Kidney tubule cell (primary cell): ENCODE results near the gene EFCAB6.

Source experiments
- DNase-seq: peaks from one replicate; pipeline ENCODE4 v3.0.0-alpha.2; 2018; ENCODE audit warnings: low spot score

EFCAB6 gene

DNA sequence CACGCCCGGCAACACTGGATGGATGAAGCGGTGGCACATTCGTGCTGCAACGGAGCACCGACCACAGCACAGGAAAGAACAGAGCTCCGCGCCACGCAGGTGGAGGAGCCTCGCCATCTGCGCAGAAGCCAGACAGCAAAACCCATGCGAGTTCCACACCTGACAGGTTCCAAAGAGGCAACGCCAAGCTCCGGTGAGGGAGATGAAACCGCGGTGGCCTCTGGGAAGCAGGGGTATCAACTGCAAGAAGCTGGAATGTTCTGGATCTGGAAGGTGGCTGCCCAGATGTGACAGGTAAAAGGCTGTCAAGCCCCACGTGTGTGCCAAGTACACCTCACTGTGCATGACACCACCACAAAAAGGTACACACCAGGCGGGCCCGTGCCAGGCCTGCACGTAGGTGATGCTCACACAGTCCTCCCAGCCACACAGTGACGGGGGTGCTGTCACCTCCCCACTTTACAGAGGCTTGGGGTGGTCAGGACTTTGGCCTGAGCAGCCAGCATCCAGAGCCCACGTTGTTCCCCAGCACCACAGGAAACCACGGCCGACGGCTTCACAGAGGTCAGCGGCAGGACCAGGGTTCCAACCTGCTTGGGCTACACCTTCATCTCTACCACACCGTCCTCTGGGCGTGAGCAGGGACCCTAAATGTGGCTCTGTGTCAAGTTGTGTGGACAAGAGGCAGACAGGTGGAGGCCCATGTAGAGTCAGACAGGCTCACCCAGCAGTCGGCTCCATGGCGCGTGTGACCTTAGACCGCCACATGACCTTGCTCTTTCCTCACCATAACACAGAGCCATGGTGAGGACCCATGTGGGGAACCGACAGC, 19.7 kb upstream of the EFCAB6 start:
- no peak for DNase-seq

DNA sequence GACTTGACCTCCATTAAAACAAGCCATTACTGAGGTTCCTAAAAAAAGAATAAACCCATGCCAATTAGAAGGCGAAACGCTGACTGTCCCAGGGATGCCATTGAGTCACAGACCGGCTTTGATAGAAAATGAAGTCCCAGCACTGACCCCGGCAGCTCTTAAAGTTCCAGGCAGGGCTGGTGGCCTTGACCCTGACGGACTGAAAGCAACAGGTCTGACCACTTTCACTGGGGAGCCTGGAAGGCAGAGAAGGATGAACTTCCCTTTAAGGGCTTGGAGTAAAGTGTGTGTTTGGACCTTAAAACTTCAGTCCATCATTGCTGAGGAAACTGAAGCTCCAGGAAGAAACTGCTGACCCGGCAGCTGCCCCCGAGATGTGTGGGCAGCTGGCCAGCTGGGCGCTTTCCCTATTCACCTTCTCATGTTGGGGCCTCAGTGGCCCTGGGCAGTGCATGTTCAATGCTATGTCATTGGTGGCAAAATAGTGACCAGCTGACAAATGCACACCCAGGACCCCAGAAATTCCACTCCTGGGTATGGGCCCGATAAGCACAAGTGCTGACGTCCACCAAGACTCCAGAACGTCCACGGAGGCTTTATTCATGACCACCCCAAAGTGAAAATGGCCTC, 18.9 kb upstream of the EFCAB6 start:
- DNase-seq, result no peak

DNA sequence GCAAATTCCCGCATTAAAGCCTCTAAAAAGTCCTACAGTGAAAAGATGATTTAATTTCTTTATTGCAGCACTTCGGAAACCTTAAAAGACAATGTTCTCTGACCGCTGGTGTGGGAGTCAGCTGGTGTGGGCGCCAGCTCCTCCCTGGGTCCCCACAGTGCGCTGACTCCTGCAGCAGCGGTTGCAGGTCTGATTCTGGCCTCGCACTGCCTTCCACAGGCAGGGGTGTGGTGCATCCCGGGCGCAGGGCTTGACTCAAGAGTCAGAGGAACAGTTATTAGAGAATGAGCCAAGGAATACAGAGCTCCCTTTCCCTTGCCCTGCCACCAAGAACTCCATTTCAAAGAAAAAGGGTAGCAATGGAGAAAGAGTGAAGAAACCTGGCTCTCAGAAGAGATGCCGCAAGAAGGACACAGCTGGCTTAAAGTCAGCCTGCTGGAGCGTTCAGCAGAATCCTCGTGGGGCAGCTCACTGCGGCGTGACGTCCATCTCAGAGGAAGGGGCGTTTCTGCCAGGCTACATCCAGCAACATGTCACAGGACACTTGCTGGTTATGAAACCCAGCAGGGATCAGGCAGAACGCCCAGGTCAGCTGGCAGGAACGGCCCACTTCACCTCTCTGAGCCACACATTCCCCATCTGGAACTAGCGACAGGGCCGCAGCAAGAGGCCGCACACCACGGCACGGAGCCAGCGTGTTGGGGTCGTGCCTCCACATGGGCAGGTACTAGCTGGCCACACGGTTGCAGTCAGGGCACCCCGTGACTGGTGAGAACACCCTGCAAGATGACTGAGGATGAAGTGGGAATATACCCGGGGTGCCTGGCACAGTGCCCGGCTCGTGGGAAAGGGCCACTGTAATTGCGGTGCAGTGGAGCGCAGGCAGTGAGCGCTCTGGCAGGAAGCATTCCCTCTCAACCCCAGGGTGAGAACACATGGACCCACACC, 18.1 kb upstream of the EFCAB6 start:
- peak; percentile 43 for DNase-seq

DNA sequence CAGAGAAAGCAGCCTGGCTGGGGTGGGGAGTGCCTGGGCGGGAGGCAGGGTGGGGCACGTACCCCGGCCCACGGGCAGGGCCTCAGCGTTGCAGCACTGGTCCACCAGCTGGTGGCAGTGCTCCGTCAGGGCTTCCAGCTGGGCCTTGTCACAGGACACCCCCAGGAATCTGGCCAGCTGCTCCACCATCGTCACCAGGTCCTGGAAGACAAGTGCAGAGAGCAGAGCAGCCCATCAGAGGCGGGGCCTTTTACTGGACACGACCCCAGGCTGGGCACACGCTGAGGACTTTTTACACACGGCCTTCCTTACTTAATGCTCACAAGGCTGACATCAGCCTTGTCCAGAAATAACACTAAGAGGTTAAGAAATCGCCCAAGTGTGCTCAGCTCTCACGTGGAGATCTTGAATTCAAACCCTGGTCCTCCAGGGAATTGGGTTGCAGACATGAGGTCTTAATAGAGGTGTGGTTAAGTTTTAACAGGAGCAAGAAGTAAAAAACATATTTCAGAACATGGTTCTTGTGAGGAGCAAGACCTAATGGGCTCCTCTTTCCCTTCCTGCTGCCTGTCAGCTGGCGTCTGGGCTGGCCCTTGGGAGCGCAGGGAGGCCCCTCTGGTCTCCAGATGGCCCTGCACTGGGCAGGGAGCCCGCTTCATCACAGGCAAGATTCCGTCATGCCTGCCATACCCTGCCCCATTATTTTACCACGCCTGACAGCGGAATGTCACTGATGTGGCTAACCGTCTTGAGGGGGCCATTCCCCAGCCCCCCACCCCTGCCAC, 17.1 kb upstream of the EFCAB6 start:
- no peak for DNase-seq

DNA sequence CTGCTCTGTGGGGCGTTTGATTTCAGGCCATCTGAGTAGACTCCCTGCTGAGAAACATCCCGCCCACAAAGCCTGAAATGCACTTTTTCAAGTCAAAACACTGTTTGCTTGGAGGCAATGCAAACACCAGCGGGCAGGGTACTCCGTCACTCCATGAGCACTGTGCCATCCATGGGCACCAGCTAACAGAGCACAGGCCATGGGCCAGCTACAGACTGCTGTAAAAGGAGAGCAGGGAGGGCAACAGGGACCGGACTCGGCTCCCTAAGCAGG, 16.6 kb upstream of the EFCAB6 start:
- DNase-seq, result no peak

DNA sequence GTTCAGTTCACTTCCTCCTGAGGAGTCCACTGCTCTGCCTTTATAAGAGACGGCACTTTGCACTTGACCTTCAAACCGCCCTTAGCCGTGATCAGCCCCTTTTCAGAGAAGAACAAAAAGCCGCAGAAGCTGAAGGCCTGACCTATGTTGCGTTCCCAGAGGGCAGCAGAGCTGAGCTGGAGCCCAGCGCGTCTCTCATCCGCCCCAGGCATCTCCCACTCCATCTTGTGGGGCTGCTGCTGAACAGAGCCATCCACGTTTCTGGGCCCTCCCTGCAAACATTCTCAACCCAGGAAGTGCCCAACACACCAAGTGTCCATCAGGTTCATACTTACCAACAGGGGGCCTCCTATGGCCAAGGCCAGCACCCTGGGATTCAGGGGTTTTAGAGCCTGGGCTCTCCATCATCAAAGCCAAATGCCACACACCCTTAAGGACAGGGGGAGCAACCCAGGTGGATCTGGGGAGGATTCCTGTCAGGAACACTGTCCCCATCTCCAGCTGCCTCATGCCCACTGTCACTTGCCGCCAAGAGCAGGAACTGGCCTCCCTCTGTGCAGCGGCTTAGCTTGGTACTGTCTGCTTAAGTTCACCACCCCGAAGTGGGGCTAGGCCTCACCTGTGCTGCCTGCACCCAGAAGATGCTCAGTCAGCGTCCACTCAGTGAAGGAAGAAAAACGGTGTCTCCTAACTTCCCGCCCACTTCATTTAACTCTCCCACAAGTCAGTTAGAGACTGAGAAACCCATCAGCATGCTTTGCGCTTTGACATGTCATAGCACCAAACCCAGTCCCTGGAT, 16.0 kb upstream of the EFCAB6 start:
- no peak for DNase-seq

DNA sequence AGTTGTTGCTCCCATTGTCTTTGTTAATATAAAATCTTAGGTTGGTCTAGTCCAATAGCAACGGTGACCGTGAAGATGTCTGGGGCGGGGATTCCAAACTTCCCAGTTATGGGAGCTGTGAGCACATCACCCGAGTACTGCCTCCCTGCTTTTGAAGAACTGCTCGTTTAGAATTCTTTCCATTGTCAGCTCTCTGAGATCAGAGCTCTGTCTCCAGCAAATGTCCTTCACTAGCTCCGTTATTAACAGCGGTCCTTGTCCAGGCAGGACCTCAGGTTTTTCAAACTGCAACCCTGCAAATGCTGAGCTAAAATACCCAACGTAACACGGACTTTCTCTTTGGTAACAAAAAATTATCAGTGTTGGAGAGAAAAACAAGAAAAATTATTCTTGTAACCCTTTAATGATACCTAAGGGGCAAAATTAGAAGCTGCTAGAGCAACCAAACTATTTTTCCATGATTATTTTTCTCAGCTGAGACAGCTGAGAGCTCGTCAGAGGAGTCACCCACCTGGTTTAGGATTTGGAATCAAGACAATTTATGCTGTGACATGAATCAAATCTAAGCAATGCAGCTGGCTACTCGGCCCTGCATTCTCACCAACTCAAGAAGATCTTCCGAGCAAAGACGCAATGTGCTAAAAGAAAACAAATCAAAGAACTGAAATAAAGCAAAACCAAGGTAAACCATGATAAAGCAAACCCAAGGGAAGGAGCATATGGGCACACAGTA, 15.1 kb upstream of the EFCAB6 start:
- DNase-seq, result no peak

DNA sequence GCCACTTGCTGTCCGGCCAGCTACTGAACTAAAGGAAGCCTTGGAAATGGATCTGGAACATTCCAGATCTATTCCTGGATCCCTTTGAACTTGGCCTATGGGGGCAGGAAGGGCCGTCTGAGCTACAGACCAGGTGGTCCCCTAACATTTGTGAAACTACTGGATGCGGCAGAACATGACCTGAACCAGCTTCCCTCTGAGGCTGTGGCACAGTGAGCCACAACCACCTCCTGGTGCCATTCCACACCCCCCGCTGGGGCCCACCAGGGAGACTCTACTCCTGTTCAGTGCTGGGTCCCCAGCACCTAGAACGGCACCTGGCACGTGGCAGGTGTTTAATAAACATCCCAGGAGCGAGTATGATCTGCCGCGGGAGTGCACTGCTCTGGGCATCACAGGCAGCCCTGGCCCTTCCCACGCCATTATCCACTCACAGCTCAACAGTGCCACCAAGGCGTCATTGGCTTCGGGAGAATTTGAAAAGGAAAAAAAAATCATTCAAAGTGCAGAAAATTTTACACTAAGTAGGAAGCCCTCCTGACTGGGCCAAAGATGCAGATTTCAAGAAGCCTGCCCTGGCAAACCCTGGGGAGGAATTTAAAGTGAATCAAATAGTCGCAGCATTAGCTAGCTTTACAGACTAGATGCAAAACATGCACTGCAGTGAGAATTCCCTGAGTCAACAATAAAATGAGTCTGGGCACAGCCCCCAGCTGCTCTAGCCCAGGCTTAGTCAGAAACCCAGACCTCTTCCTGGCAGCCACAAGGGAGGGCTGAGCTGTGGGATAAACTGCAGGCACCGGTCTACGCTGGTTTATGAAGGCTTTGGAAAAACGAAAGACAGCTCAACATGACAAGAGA, 14.3 kb upstream of the EFCAB6 start:
- DNase-seq, result peak; percentile 82

DNA sequence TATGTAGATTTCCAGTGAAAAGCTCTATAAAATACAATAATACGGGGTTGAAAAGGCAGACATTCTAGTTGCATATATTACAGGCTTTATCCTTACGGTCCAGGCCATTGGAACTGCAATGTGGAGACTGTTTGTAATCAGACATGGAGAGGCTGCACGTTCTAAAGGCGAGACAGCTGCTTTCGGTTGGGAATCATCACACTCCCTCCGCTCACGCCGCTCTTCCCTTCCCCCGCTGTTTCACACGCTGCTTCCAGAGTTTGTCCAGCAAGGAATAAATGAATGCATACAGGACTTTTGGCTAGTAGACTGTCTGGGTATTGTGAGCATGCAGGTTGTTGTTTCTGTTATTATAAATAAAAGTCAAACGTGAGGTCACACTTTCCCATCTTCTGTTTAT, 13.5 kb upstream of the EFCAB6 start:
- DNase-seq, result no peak

DNA sequence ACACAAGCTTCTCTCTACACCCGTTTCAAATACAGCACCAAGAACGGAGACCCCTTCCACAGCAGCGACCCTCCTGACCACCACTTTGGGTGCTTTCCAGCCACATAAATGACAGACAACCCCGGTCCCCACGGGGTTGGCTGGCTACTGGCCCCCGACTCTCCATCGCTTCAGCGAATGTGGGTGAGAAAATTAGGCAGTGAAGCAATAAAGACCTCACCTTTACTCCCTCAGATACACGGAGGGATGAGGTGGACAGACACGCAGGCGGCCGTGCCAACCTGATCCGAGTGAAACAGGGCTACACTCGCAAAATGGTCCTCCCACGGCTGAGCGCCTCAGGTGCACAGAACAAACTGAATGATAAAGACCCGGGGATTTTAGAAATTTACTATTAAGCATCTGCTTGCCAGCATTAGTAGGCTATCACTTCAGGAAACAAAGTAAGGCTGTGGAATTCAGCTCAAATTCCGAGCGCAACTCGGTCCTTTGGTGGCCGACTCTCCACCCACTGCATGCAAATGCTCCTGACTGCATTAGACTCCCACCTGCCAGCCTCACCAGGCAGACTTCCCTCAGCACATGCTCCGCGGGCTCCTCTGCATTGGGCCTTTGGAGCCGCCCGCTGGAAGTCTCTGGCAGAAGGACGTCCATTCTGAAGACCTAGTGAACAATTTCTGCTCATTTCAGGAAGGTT, 12.8 kb upstream of the EFCAB6 start:
- DNase-seq, result peak; percentile 19

DNA sequence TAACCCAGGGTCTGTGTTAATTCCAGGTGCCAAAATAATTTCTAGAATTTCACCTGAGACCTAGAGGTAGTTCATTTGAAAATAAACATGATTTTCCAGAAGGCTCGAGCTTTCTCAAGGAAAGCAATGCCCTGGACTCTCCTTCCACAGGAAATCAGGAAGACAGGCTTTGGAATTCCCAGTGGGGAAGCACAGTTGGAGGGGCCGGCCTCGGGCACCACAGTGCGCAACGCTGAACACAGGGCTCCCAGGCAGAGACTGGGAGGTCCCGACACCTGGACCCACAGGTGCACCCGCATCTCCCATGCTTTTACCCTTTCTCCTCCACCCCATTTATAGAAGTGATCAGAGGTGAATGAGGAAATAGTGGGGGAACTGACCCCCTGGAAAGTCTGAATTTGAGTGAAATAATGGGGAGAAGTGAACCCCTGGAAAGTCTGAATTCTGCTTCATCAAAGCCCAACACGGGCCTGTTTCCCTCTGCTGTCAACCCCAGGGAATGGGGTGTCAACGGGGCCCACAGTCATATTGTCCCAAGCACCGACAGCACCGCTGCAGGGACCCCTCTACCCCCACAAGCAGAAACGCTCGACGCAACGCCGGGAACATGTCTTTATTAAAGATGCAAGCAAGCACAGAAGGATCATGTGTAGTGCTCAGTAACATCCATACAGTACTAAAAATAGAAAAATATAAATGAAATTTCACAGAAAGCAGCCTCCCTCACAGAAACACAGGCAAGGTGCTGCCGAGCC, 12.0 kb upstream of the EFCAB6 start:
- no peak for DNase-seq

DNA sequence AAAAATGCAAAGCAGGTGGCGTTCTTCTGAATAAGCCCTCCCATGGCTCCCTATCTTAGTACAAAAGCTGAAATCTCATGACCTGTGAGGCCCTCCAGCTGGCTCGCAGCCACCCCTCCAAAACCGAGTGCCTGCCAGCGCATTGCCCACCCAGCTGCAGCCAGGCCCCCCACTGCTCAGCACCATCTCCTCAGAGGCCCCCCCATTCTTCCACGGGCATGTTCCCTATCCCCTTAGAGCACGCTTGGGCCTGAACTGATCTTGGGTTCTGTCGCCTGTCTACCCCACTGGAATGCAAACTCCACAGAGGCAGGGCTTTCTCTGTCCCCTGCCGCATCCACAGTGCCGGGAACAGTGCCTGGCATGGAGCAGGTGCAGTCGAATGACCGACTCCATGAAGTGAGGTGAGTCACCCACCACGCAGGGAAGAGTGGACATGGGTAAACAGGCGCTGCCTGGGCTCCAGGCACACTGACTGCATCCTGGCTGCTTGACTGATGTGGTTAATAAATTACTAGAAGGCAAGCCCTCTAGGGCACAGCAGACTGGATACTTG, 11.3 kb upstream of the EFCAB6 start:
- peak; percentile 95 for DNase-seq

DNA sequence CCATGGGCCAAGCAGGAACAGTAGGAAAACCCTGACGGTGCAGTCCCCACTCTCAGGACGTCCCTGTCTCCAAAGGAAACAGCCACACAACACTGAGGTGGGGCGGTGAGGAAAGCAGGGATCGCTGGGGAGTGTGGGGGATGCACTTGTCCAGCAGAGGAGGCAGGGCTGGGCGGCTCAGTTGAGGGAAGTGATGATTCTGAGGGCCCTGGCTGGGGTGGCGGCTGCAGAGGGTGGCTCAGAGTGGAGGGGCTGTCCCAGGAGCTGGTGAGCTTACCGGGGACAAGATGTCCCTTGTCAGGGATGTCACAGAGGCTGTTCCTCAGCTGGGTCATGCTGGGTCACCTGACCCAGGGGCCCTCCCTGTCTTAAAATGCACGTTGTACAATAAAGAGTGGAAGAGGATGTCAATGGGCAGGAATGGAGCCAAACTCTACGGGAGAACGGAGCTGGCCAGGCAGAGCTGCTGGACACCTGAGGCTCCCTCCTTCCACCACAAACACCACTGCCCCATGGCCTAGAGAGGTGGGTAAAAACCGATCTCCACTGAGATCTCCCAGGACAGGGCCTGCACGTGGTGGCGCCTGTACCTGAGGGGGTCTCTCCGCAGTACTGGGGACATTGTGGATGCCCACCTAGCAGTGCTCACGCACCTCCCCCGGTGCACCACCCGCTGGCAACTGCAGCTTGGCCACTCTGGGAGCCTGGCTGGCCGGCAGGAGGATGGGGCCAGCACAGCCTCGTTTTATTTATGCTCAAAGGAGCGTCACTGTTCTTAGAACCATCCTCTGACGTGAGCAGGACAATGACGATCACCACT, 9.7 kb upstream of the EFCAB6 start:
- DNase-seq, result no peak

DNA sequence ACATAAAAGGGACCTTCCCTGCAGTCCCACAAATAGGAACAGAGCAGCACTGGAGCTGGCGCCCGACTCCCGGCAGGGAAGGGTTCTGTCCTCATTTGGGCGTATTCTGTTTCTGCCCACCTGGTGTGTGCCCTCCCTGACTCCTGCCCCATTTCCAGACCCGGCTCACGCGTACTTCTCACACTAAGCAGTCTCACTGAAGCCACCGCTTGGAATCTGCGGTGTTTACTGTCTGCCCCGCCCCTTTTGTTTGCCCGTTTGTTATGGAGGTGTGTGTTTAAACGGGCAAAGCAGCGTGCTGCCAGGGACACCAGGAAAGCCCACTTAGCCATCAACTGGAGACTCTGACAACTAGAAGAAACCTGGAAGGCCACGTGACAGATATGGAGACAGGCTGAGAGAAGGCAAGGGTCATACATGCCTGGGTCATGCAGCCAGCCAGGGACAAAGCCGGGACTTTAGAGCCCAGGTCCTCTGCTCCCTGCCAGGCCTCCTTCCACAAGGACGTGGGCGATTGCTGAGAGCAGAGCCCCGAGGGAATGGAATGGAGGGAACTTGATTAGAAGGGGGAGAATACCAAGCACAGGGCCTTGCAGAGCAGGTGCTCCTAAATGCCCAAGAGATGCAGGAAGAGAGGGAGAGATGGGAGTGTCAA, 8.7 kb upstream of the EFCAB6 start:
- DNase-seq, result no peak

DNA sequence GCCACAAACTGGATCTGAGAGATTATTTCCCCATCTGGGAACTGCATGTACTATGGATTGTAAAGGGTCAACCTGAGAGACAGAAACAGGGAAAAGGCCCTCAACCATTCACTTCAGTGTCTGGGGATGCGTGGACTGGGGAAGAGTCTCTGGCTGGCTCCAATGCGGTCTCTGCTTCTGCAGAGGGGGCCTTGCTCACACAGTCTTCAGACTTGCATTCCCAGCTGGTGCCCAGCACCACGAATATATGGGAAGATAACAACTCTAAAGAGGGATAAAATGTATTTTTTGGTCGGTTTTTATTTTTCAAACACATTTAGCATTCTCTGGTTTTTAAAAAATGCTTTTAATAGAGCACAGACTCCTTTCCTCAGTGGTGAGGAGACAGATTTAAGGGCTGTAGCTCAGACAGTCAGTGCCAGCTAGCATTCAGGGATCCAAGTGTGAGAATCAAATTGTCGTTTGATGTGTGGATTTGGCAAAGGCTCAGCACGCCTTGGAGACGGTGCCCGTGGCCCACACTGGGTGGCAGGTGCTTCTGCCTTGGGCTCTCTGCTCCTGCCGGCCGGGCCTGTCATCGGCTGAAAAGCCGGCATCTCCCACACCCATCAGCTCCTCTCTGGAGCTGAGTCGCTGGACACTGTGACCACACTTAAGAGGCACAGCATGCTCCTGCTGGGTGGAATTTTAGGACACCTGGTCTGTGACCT, 8.0 kb upstream of the EFCAB6 start:
- no peak for DNase-seq

DNA sequence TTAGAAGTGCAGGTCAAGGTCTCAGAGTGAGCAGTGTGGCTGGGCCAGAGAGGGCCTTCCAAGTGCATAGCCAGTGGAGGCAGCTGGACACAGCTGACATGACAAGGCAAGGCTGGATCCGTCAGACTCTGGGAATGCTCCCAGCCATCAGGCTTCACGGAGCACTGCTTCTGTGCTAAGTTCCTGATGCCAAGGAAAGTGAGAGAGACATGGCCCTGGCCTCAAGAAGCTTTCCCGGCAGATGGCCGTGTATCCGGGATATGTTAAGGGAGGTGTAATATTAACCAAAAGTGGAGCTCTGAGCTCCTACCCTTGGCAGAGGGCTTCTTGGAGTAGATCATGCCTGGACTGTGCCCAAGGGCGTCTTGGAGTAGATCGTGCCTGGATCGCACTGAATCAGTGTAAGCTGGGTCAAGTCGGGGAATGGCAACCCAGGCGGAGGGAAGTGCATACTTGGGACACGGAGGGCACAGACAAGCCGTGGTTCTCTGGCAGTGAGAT, 7.4 kb upstream of the EFCAB6 start:
- no peak for DNase-seq
